ENCODE data around the gene KIAA1217. TPM values are rescaled to one million over a fixed set of nuclear protein-coding genes. Genes with fewer than 3 reads are reported as not detected.

Gene KIAA1217
- polyA plus RNA-seq, 2 of the 4 experiments (the other 2 are of a cell fraction), result 1.5 to 2.7 TPM

GRCh38 chr10:24184455-24184854 lies 24.5 kb upstream of the KIAA1217 start:
- DNase-seq (ENCODE audit: low read depth in 1 of 2, low spot score in 1 of 2) (no peak), FAIRE-seq (no peak), ATAC-seq (no peak)
- Histone ChIP-seq H3K4me1 (no peaks in the 10 kb centered on the region), H3K27ac (no peak overlapping the region), H3K4me3 (no peak overlapping the region), H3K4me2 (no peak overlapping the region), H3K9me3 (no peaks in the 10 kb centered on the region)
- ChIA-PET POLR2A (no interaction called here), CTCF (interaction anchor here (1.8 kb wide), 1 partner anchor 12 kb away, joined by 5 read pairs; no protein-coding TSS in a partner anchor)
- TF ChIP-seq MYC (IDR thresholded peaks at IDR 0.05; ENCODE audit: borderline replicate concordance, low read length) (no peak), PHF8 (IDR thresholded peaks at IDR 0.05; ENCODE audit: borderline replicate concordance, low read depth) (no peak), HEYL (CRISPR knock-in tag; IDR thresholded peaks at IDR 0.05) (no peak), JUN (IDR thresholded peaks at IDR 0.05) (no peak), BCL3 (IDR thresholded peaks at IDR 0.05) (no peak), CBX2 (IDR thresholded peaks at IDR 0.05; ENCODE audit: borderline replicate concordance, low read depth) (no peak), RARB (CRISPR knock-in tag; IDR thresholded peaks at IDR 0.05) (no peak)
- TF ChIP-seq, protein P1, sequence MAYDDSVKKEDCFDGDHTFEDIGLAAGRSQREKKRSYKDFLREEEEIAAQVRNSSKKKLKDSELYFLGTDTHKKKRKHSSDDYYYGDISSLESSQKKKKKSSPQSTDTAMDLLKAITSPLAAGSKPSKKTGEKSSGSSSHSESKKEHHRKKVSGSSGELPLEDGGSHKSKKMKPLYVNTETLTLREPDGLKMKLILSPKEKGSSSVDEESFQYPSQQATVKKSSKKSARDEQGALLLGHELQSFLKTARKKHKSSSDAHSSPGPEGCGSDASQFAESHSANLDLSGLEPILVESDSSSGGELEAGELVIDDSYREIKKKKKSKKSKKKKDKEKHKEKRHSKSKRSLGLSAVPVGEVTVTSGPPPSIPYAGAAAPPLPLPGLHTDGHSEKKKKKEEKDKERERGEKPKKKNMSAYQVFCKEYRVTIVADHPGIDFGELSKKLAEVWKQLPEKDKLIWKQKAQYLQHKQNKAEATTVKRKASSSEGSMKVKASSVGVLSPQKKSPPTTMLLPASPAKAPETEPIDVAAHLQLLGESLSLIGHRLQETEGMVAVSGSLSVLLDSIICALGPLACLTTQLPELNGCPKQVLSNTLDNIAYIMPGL (CRISPR knock-in tag; IDR thresholded peaks at IDR 0.05; ENCODE audit: borderline replicate concordance), result no peak
- 29% methylated on average over 1 of the region's 1 CpG for WGBS (ENCODE audit: missing lambda C conversion rate)

DNA sequence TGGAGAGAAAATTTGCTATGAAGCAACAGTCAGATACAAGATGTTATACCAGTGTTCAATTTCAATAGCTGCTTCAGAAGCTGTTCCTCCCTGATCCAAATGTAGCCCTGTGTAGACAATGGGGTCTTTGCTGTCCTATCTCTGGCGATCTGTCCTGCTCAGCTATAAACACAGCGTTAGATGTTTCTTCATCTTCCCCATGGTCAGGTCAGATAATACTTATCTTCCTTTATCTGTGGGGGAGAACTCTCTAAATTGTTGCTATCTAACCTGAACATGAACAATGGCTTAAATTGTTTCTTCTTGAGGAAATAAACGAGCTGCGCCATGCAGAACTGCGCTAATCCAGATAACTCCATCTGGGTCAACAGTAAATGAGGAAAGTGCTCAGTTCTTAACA lies 15.6 kb upstream of the KIAA1217 start:
- FAIRE-seq, result no peak
- no peak for TF ChIP-seq POLR2AphosphoS2 (conservative IDR thresholded peaks at IDR 0.05; ENCODE audit: low read length)
- no peak for TF ChIP-seq CBX2 (IDR thresholded peaks at IDR 0.05; ENCODE audit: borderline replicate concordance, low read depth)
- TF ChIP-seq SMC3 (IDR thresholded peaks at IDR 0.05), result no peak
- no peak for TF ChIP-seq EHF (CRISPR knock-in tag; IDR thresholded peaks at IDR 0.05)
- TF ChIP-seq SREBF2 (IDR thresholded peaks at IDR 0.05), result no peak
- no peak for TF ChIP-seq CBX8 (IDR thresholded peaks at IDR 0.05)
- TF ChIP-seq, protein P2, sequence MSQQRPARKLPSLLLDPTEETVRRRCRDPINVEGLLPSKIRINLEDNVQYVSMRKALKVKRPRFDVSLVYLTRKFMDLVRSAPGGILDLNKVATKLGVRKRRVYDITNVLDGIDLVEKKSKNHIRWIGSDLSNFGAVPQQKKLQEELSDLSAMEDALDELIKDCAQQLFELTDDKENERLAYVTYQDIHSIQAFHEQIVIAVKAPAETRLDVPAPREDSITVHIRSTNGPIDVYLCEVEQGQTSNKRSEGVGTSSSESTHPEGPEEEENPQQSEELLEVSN (IDR thresholded peaks at IDR 0.05; ENCODE audit: borderline replicate concordance, low read depth), result no peak
- TF ChIP-seq USF2 (IDR thresholded peaks at IDR 0.05), result no peak
- TF ChIP-seq ESRRA (IDR thresholded peaks at IDR 0.05; ENCODE audit: borderline replicate concordance, low read length), result no peak
- no peak for TF ChIP-seq HOXB13 (CRISPR knock-in tag; IDR thresholded peaks at IDR 0.05; ENCODE audit: low read depth)
- TF ChIP-seq ZFP36 (IDR thresholded peaks at IDR 0.05; ENCODE audit: borderline replicate concordance, partially characterized antibody), result no peak
- TF ChIP-seq, protein P3, sequence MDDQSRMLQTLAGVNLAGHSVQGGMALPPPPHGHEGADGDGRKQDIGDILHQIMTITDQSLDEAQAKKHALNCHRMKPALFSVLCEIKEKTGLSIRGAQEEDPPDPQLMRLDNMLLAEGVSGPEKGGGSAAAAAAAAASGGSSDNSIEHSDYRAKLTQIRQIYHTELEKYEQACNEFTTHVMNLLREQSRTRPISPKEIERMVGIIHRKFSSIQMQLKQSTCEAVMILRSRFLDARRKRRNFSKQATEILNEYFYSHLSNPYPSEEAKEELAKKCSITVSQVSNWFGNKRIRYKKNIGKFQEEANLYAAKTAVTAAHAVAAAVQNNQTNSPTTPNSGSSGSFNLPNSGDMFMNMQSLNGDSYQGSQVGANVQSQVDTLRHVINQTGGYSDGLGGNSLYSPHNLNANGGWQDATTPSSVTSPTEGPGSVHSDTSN (IDR thresholded peaks at IDR 0.05), result no peak
- TF ChIP-seq, protein P4, sequence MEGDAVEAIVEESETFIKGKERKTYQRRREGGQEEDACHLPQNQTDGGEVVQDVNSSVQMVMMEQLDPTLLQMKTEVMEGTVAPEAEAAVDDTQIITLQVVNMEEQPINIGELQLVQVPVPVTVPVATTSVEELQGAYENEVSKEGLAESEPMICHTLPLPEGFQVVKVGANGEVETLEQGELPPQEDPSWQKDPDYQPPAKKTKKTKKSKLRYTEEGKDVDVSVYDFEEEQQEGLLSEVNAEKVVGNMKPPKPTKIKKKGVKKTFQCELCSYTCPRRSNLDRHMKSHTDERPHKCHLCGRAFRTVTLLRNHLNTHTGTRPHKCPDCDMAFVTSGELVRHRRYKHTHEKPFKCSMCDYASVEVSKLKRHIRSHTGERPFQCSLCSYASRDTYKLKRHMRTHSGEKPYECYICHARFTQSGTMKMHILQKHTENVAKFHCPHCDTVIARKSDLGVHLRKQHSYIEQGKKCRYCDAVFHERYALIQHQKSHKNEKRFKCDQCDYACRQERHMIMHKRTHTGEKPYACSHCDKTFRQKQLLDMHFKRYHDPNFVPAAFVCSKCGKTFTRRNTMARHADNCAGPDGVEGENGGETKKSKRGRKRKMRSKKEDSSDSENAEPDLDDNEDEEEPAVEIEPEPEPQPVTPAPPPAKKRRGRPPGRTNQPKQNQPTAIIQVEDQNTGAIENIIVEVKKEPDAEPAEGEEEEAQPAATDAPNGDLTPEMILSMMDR (IDR thresholded peaks at IDR 0.05), result no peak
- ATAC-seq, result no peak
- no peaks in the 10 kb centered on the region for H3K4me1 ChIP-seq
- H3K4me3 ChIP-seq, result no peak overlapping the region
- CTCF ChIA-PET, result interaction anchor here (2.8 kb wide), 1 partner anchor 198 kb away, joined by 11 read pairs; no protein-coding TSS in a partner anchor
- 59% methylated on average over 5 of the region's 5 CpGs for WGBS (ENCODE audit: missing lambda C conversion rate)
- no peak overlapping the region for H3K4me2 ChIP-seq
- DNase-seq (ENCODE audit: low read depth in 1 of 2, low spot score in 1 of 2), result no peak
- H3K27ac ChIP-seq, result no peak overlapping the region
- POLR2A ChIA-PET, result no interaction called here
- no peaks in the 10 kb centered on the region for H3K9me3 ChIP-seq
